Breast epithelium (tissue), 3 donors: Measurements from ENCODE around the gene DUSP6.

Source experiments
- POLR2A ChIP-seq: fragments of 450-650 bp; IDR thresholded peaks from one replicate; pipeline ENCODE4 v1.6.1; 2016; ENCODE audit warnings: antibody characterized with exemption, mild to moderate bottlenecking, moderate library complexity
- POLR2AphosphoS5 ChIP-seq, 3 donors: sonication (generic); formaldehyde crosslinking; IDR thresholded peaks; one replicate each; pipeline ENCODE4 v1.6.1; 2017; ENCODE audit warnings: antibody characterized with exemption in 3 of 3
- TF ChIP-seq, protein P1 (sequence below), 3 donors: fragments of 450-650 bp; IDR thresholded peaks; one replicate each; pipeline ENCODE4 v1.5.1; 2016 to 2017; ENCODE audit warnings: antibody characterized with exemption in 3 of 3, mild to moderate bottlenecking in 3 of 3, moderate library complexity in 3 of 3

DNA sequence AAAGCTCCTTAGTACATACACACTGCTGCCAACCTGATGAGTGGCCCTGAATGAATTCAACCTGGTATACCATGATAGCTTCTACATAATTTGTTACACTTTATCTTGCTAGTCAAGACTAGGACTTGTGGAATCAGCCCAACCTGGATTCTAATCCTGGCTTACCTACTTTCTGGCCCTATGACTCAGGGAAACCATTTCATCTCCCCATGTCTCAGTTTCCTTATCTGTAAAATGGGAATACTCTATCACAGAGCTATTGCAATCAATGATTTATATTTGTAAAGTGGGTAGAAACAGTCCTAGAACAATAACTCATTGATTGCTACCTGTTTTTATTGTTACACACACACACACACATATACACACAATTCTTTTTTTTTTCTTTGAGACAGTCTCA lies 6.5 kb upstream of the DUSP6 start:
- no peak for TF ChIP-seq POLR2A
- TF ChIP-seq, protein P1, sequence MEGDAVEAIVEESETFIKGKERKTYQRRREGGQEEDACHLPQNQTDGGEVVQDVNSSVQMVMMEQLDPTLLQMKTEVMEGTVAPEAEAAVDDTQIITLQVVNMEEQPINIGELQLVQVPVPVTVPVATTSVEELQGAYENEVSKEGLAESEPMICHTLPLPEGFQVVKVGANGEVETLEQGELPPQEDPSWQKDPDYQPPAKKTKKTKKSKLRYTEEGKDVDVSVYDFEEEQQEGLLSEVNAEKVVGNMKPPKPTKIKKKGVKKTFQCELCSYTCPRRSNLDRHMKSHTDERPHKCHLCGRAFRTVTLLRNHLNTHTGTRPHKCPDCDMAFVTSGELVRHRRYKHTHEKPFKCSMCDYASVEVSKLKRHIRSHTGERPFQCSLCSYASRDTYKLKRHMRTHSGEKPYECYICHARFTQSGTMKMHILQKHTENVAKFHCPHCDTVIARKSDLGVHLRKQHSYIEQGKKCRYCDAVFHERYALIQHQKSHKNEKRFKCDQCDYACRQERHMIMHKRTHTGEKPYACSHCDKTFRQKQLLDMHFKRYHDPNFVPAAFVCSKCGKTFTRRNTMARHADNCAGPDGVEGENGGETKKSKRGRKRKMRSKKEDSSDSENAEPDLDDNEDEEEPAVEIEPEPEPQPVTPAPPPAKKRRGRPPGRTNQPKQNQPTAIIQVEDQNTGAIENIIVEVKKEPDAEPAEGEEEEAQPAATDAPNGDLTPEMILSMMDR (IDR thresholded peaks at IDR 0.05) = no peak
- no peak for TF ChIP-seq POLR2AphosphoS5 (IDR thresholded peaks at IDR 0.05)
